Right ventricle myocardium superior (tissue), 1 donor: ENCODE measurements around the gene SPG7. TPM values are rescaled to one million over a fixed set of nuclear protein-coding genes. Genes with fewer than 3 reads are reported as not detected.
"Not testable (repeated sequence)": the region's sequence is repeated elsewhere in the genome, so short reads cannot be mapped to it uniquely, and the experiment has no call there.

Experiments
- ATAC-seq: fragments of 200-7000 bp; cut with Tn5 transposase; one replicate; pipeline ENCODE4 v1.9.1; 2020; ENCODE audit warnings: mild to moderate bottlenecking; ENCODE audit not compliant: poor library complexity
- DNase-seq: peaks from one replicate; pipeline ENCODE4 v3.0.0-alpha.2; 2020
- intact Hi-C: fragments of 100-400 bp; cut with DNase I; formaldehyde crosslinking; loops from one replicate; pipeline ENCODE4 v1.11.2; 2022
- long read RNA-seq: library from polyadenylated mRNA; unstranded; transcript quantifications from one replicate; pipeline ENCODE4 v2.0.0, GENCODE V29; 2021
- total RNA-seq: library from RNA; stranded (reverse); fragmentation: NEBNext Ultra II Directional; extraction: Animal tissue kit (Norgen Biotek cat#: 25700); gene quantifications from one replicate; pipeline ENCODE4 v1.2.1, GENCODE V29; 2021
- donor health status: DM: no; HTN: yes; CAD: no; lungs with severe emphysema.

SPG7 gene
- total RNA-seq: 108 TPM
- long read RNA-seq, full-length matches to known transcripts: 371 of 497 reads
- long read RNA-seq, partial matches to known transcripts: 105 of 497 reads
- long read RNA-seq, other reads (novel, unspliced or antisense): 21 of 497 reads

GRCh38 chr16:89507834-89508590, at the start of gene SPG7:
TSS of gene SPG7 (plus strand) at chr16:89508403. CDS start at chr16:89508418, 15 bp downstream.
- intact Hi-C loops: loop anchor here (5.0 kb wide), 1 partner anchor 176 kb away; no protein-coding TSS in a partner anchor
- DNase-seq (peak; percentile 91), ATAC-seq (peak; percentile 94)

- DNase-seq (peak; percentile 14), ATAC-seq (no peak)
- intact Hi-C loops: no loop called here
Observed at GRCh38 chr16:89458551-89458950, 49.7 kb upstream of the SPG7 start.

GRCh38 chr16:89458967-89459366, 49.2 kb upstream of the SPG7 start:
- peak; percentile 17 for ATAC-seq
- no peak for DNase-seq
- intact Hi-C loops: no loop called here

- DNase-seq (peak; percentile 21), ATAC-seq (no peak)
- intact Hi-C loops: no loop called here
Observed at GRCh38 chr16:89460556-89460955, 47.6 kb upstream of the SPG7 start.

GRCh38 chr16:89461890-89462289, 46.3 kb upstream of the SPG7 start:
- ATAC-seq, intact Hi-C loops: not testable (repeated sequence)

GRCh38 chr16:89462639-89463038, 45.6 kb upstream of the SPG7 start:
- DNase-seq: peak; percentile 17
- intact Hi-C loops, ATAC-seq: not testable (repeated sequence)

More at GRCh38 chr16:89461890-89462289, 46.3 kb upstream of the SPG7 start:
- peak; percentile 5 for DNase-seq

GRCh38 chr16:89463312-89463711, 44.9 kb upstream of the SPG7 start:
- intact Hi-C loops, ATAC-seq, DNase-seq: not testable (repeated sequence)

- intact Hi-C loops: no loop called here
- ATAC-seq (no peak), DNase-seq (no peak)
Observed at GRCh38 chr16:89466920-89467319, 41.3 kb upstream of the SPG7 start.

- DNase-seq (no peak), ATAC-seq (no peak)
- intact Hi-C loops: no loop called here
Observed at GRCh38 chr16:89467382-89467781, 40.8 kb upstream of the SPG7 start.

- no peak for DNase-seq
- no peak for ATAC-seq
- intact Hi-C loops: no loop called here
Observed at GRCh38 chr16:89472711-89473075, 35.5 kb upstream of the SPG7 start.

GRCh38 chr16:89473136-89473712, 35.0 kb upstream of the SPG7 start:
- DNase-seq (no peak), ATAC-seq (no peak)
- intact Hi-C loops: no loop called here

- no peak for ATAC-seq
- intact Hi-C loops: no loop called here
- no peak for DNase-seq
Observed at GRCh38 chr16:89473791-89474414, 34.3 kb upstream of the SPG7 start.

GRCh38 chr16:89475144-89475543, 33.1 kb upstream of the SPG7 start:
- intact Hi-C loops: no loop called here
- DNase-seq (no peak), ATAC-seq (no peak)

GRCh38 chr16:89476379-89476778, 31.8 kb upstream of the SPG7 start:
- DNase-seq: no peak
- intact Hi-C loops: no loop called here
- ATAC-seq: no peak

- intact Hi-C loops: no loop called here
- DNase-seq (no peak), ATAC-seq (no peak)
Observed at GRCh38 chr16:89476811-89477261, 31.4 kb upstream of the SPG7 start.

GRCh38 chr16:89478576-89479221, 29.5 kb upstream of the SPG7 start:
- DNase-seq: no peak
- ATAC-seq: no peak
- intact Hi-C loops: no loop called here

GRCh38 chr16:89481356-89481955, 26.7 kb upstream of the SPG7 start:
- DNase-seq: no peak
- intact Hi-C loops: no loop called here
- no peak for ATAC-seq

- intact Hi-C loops: no loop called here
- DNase-seq (peak; percentile 30), ATAC-seq (peak; percentile 17)
Observed at GRCh38 chr16:89482150-89482816, 25.9 kb upstream of the SPG7 start.
